ENCODE data around the gene C2CD2.
A peak's percentile ranks its signal among the peaks of the same experiment; 100 is the strongest.

The C2CD2 gene

GRCh38 chr21:41923186-41923585 is 30.6 kb downstream of the C2CD2 start:
- TF ChIP-seq, protein P1, sequence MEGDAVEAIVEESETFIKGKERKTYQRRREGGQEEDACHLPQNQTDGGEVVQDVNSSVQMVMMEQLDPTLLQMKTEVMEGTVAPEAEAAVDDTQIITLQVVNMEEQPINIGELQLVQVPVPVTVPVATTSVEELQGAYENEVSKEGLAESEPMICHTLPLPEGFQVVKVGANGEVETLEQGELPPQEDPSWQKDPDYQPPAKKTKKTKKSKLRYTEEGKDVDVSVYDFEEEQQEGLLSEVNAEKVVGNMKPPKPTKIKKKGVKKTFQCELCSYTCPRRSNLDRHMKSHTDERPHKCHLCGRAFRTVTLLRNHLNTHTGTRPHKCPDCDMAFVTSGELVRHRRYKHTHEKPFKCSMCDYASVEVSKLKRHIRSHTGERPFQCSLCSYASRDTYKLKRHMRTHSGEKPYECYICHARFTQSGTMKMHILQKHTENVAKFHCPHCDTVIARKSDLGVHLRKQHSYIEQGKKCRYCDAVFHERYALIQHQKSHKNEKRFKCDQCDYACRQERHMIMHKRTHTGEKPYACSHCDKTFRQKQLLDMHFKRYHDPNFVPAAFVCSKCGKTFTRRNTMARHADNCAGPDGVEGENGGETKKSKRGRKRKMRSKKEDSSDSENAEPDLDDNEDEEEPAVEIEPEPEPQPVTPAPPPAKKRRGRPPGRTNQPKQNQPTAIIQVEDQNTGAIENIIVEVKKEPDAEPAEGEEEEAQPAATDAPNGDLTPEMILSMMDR (IDR thresholded peaks at IDR 0.05; ENCODE audit: insufficient read depth, low read length), result no peak
- no peak for TF ChIP-seq SPI1 (IDR thresholded peaks at IDR 0.05; ENCODE audit: borderline replicate concordance, low read depth)
- no peak for TF ChIP-seq GABPA (IDR thresholded peaks at IDR 0.05; ENCODE audit: low read depth)
- no peak for TF ChIP-seq POLR2AphosphoS5 (IDR thresholded peaks at IDR 0.05; ENCODE audit: low read depth)
- TF ChIP-seq, protein P2, sequence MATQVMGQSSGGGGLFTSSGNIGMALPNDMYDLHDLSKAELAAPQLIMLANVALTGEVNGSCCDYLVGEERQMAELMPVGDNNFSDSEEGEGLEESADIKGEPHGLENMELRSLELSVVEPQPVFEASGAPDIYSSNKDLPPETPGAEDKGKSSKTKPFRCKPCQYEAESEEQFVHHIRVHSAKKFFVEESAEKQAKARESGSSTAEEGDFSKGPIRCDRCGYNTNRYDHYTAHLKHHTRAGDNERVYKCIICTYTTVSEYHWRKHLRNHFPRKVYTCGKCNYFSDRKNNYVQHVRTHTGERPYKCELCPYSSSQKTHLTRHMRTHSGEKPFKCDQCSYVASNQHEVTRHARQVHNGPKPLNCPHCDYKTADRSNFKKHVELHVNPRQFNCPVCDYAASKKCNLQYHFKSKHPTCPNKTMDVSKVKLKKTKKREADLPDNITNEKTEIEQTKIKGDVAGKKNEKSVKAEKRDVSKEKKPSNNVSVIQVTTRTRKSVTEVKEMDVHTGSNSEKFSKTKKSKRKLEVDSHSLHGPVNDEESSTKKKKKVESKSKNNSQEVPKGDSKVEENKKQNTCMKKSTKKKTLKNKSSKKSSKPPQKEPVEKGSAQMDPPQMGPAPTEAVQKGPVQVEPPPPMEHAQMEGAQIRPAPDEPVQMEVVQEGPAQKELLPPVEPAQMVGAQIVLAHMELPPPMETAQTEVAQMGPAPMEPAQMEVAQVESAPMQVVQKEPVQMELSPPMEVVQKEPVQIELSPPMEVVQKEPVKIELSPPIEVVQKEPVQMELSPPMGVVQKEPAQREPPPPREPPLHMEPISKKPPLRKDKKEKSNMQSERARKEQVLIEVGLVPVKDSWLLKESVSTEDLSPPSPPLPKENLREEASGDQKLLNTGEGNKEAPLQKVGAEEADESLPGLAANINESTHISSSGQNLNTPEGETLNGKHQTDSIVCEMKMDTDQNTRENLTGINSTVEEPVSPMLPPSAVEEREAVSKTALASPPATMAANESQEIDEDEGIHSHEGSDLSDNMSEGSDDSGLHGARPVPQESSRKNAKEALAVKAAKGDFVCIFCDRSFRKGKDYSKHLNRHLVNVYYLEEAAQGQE (IDR thresholded peaks at IDR 0.05; ENCODE audit: insufficient replicate concordance, low read depth), result no peak
- Histone ChIP-seq H3K27me3 (ENCODE audit: insufficient read depth, poor library complexity, severe bottlenecking) (no peaks in the 10 kb centered on the region), H3K27ac (replicated peaks) (no peak overlapping the region), H3K4me3 (replicated peaks; ENCODE audit: insufficient read depth, low read length) (no peak overlapping the region)
- DNase-seq (ENCODE audit: low read depth in 1 of 2, low spot score in 1 of 2), result no peak

GRCh38 chr21:41921021-41921420 is 32.8 kb downstream of the C2CD2 start:
- Histone ChIP-seq H3K4me3 (replicated peaks; ENCODE audit: insufficient read depth, low read length) (no peak overlapping the region), H3K27me3 (ENCODE audit: insufficient read depth, poor library complexity, severe bottlenecking) (no peaks in the 10 kb centered on the region), H3K27ac (replicated peaks) (no peak overlapping the region)
- DNase-seq (ENCODE audit: low read depth in 1 of 2, low spot score in 1 of 2), result no peak
- TF ChIP-seq, protein P2 (IDR thresholded peaks at IDR 0.05; ENCODE audit: insufficient replicate concordance, low read depth), result no peak
- peak; percentile 72; the same call in 1 of the 2 replicates for TF ChIP-seq SPI1 (IDR thresholded peaks at IDR 0.05; ENCODE audit: borderline replicate concordance, low read depth)

DNA sequence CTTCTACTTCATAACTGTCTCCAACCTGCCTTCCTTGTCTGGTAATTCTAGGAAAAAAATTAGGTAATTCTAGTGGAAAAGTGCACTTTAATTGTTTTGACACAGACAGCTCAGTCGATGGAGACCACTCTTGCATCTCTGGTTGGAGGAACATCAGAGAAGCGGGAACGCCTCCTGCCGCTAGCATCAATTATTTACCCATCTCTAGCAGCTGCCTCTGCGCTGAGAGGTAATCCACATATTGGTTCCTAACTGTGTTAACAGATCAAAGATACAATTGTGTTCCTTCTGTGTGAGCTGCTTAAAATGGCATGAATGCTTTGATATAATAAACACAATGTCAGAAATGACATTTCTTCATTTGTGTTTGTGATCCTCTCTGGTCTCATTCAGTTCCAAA is 33.3 kb downstream of the C2CD2 start:
- no peak overlapping the region for H3K4me3 ChIP-seq (replicated peaks; ENCODE audit: insufficient read depth, low read length)
- TF ChIP-seq, protein P2 (IDR thresholded peaks at IDR 0.05; ENCODE audit: insufficient replicate concordance, low read depth), result no peak
- TF ChIP-seq GABPA (IDR thresholded peaks at IDR 0.05; ENCODE audit: low read depth), result no peak
- TF ChIP-seq, protein P1 (IDR thresholded peaks at IDR 0.05; ENCODE audit: insufficient read depth, low read length), result no peak
- TF ChIP-seq POLR2AphosphoS5 (IDR thresholded peaks at IDR 0.05; ENCODE audit: low read depth), result no peak
- DNase-seq (ENCODE audit: low read depth in 1 of 2, low spot score in 1 of 2), result no peak
- H3K27ac ChIP-seq (replicated peaks), result no peak overlapping the region
- no peaks in the 10 kb centered on the region for H3K27me3 ChIP-seq (ENCODE audit: insufficient read depth, poor library complexity, severe bottlenecking)
